GM10248 (cell line): ENCODE results near the gene TOP2B.

Experiments
- CTCF ChIA-PET: fragments of 300-600 bp; sonication (Branson Sonifier 250); formaldehyde crosslinking; extraction: SDS; loops from one replicate; lab custom pipeline; 2021; ENCODE audit warnings: antibody characterized with exemption; lab: Yijun Ruan, JAX
- POLR2A ChIA-PET: fragments of 350-650 bp; sonication (Branson Sonifier 250); formaldehyde crosslinking; extraction: SDS; loops from one replicate; lab custom pipeline; 2020; ENCODE audit warnings: antibody characterized with exemption; lab: Yijun Ruan, JAX
- DNase-seq: peaks from one replicate; pipeline ENCODE4 v3.0.0; 2012; ENCODE audit errors: extremely low spot score
- CTCF ChIP-seq: IDR thresholded peaks from 2 replicates; pipeline ENCODE4 v1.5.1; 2012; ENCODE audit warnings: mild to moderate bottlenecking, low read depth; ENCODE audit errors: extremely low read depth, missing control alignments, control extremely low read depth

TOP2B gene

GRCh38 chr3:25603703-25604102 is 61.0 kb downstream of the TOP2B start:
- ChIA-PET POLR2A (no interaction called here), CTCF (interaction anchor here (1.2 to 4.6 kb wide), 4 partner anchors 8 to 14 kb away, joined by 4 to 30 read pairs (median 10); no protein-coding TSS in a partner anchor)
- TF ChIP-seq CTCF, result no peak
- no peak for DNase-seq

DNA sequence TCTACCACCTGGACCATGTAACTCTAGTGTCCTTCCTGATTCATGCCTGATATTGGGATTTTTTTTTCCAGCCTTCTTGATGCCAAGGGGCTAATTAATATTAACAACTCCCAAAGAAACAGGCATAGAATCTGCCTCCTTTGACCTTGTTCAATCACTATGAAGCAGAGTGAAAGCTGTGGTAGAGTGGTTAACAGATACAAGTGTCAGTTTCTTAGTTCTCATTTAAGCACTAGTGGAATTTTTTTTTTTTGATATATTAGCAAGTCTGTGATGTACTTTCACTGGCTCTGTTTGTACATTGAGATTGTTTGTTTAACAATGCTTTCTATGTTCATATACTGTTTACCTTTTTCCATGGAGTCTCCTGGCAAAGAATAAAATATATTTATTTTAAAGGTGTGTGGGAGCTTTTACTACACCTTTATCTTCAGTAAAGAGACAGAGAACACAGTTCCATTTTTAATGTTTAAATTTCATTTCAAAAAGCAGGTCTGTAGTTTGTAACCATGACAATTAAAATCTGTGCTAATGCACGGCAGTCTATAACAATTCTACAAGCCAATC is 67.1 kb downstream of the TOP2B start:
- no peak for TF ChIP-seq CTCF
- ChIA-PET POLR2A (no interaction called here), CTCF (interaction anchor here (2.7 kb wide), 1 partner anchor 10 kb away, joined by 9 read pairs; no protein-coding TSS in a partner anchor)
- no peak for DNase-seq

- CTCF ChIA-PET, result interaction anchor here (0.5 to 4.5 kb wide), 22 partner anchors 9 to 913 kb away, joined by 3 to 38 read pairs (median 4); no protein-coding TSS in a partner anchor
- no peak for DNase-seq
- POLR2A ChIA-PET, result no interaction called here
- TF ChIP-seq CTCF, result peak; percentile 39
Observed at GRCh38 chr3:25594007-25594502, 70.7 kb downstream of the TOP2B start.

DNA sequence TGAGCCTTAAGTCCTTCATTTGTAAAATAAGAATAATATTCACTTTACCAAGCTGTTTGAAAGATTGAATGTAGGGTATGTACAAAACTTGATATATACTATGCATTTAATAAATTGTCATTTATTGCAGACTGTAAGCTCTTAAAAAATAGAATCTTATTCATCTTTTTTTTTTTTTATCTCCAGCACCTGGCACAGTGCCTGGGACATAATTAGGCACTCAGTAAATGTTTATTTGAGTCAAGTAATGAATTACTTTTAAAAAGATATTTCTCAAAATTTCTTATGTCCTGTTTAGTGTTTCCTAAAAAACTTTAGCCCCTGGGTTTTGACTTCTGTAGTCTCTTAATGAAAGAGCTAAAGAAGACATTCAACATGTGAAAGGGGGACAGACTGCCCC is 71.7 kb downstream of the TOP2B start:
- POLR2A ChIA-PET, result no interaction called here
- TF ChIP-seq CTCF, result no peak
- CTCF ChIA-PET, result interaction anchor here (0.8 to 4.5 kb wide), 15 partner anchors 8 to 912 kb away, joined by 3 to 38 read pairs (median 5); no protein-coding TSS in a partner anchor
- no peak for DNase-seq

GRCh38 chr3:25592510-25592968 is 72.2 kb downstream of the TOP2B start:
- ChIA-PET CTCF (interaction anchor here (0.8 to 4.5 kb wide), 11 partner anchors 7 to 912 kb away, joined by 3 to 38 read pairs (median 8); no protein-coding TSS in a partner anchor), POLR2A (no interaction called here)
- DNase-seq, result no peak
- no peak for TF ChIP-seq CTCF

GRCh38 chr3:25589783-25590258 is 74.9 kb downstream of the TOP2B start:
- no peak for DNase-seq
- POLR2A ChIA-PET, result no interaction called here
- TF ChIP-seq CTCF, result no peak
- CTCF ChIA-PET, result interaction anchor here (1.5 to 4.4 kb wide), 2 partner anchors 13 to 818 kb away, joined by 3 to 30 read pairs; no protein-coding TSS in a partner anchor
